Measurements from ENCODE around the gene SUGCT. TPM values are rescaled to one million over a fixed set of nuclear protein-coding genes. Genes with fewer than 3 reads are reported as not detected.

SUGCT gene
- total and polyA plus RNA-seq, 9 of the 15 experiments (the other 6 are each of a cell fraction or from before 2014, with no cell fraction given) = 0.58 to 2.5 (median 1.4) TPM

GRCh38 chr7:40773656-40774055, 638.9 kb downstream of the SUGCT start:
- CTCF ChIA-PET (ENCODE audit: low intra/inter-chr PET ratio) = no interaction called here
- Histone ChIP-seq H3K4me2 (ENCODE audit: insufficient read depth, low read length) (no peak overlapping the region), H3K79me2 (ENCODE audit: control insufficient read depth, insufficient read depth, low read length) (no peaks in the 10 kb centered on the region), H3K27ac (ENCODE audit: extremely low read depth, low read depth, low read length) (no peak overlapping the region), H3K4me1 (replicated peaks in 1 of 2; ENCODE audit: control insufficient read depth in 2 of 2, insufficient read depth in 2 of 2, low read length in 2 of 2) (no peaks in the 10 kb centered on the region), H3K4me3 (no peak overlapping the region), H3K9me3 (replicated peaks; ENCODE audit: control insufficient read depth, insufficient read depth, low read depth, low read length) (no peaks in the 10 kb centered on the region), H4K20me1 (replicated peaks; ENCODE audit: control insufficient read depth, insufficient read depth, low read length) (no peaks in the 10 kb centered on the region), H3K9ac (ENCODE audit: insufficient read depth in 1 of 2, low read depth in 2 of 2, low read length in 2 of 2) (no peak overlapping the region), H3K9me1 (ENCODE audit: control insufficient read depth, insufficient read depth, low read length) (no peaks in the 10 kb centered on the region), H3K27me3 (ENCODE audit: control insufficient read depth in 2 of 2, insufficient read depth in 2 of 2, low read length in 2 of 2) (no peaks in the 10 kb centered on the region), H2AFZ (ENCODE audit: low read depth, low read length) (no peak overlapping the region), H3K36me3 (ENCODE audit: control insufficient read depth, insufficient read depth, low read length) (no peaks in the 10 kb centered on the region)
- POLR2A ChIA-PET = no interaction called here
- no peak for ATAC-seq
- no TSS peak for BruUV-seq (replicated peaks)
- no peak for FAIRE-seq
- 0% methylated on average over 3 of the region's 3 CpGs for WGBS (ENCODE audit: insufficient coverage, low coverage, missing lambda C conversion rate)
- TF ChIP-seq PYGO2 (tag; IDR thresholded peaks at IDR 0.05) (no peak), ZNF766 (CRISPR knock-in tag; conservative IDR thresholded peaks at IDR 0.05) (no peak), ZNF239 (CRISPR knock-in tag; IDR thresholded peaks at IDR 0.05) (no peak), FOXP1 (CRISPR knock-in tag; IDR thresholded peaks at IDR 0.05) (no peak), TCF3 (CRISPR knock-in tag; IDR thresholded peaks at IDR 0.05) (no peak), NFE2L1 (tag; IDR thresholded peaks at IDR 0.05; ENCODE audit: borderline replicate concordance, low read depth) (no peak), JUNB (CRISPR knock-in tag; conservative IDR thresholded peaks at IDR 0.05) (no peak)
- DNase-seq (ENCODE audit: extremely low read depth in 1 of 4, low spot score in 3 of 4) = no peak
- intact Hi-C loops (cut with micrococcal nuclease) (no loop called here), in situ Hi-C loops (cut with MboI) (no loop called here)

GRCh38 chr7:40775877-40776276, 641.1 kb downstream of the SUGCT start:
- in situ Hi-C loops (cut with MboI) = no loop called here
- Histone ChIP-seq H4K20me1 (replicated peaks; ENCODE audit: control insufficient read depth, insufficient read depth, low read length) (no peaks in the 10 kb centered on the region), H3K9me1 (ENCODE audit: control insufficient read depth, insufficient read depth, low read length) (no peaks in the 10 kb centered on the region), H3K27ac (ENCODE audit: extremely low read depth, low read depth, low read length) (no peak overlapping the region), H3K9ac (ENCODE audit: insufficient read depth in 1 of 2, low read depth in 2 of 2, low read length in 2 of 2) (no peak overlapping the region), H3K27me3 (ENCODE audit: control insufficient read depth in 2 of 2, insufficient read depth in 2 of 2, low read length in 2 of 2) (no peaks in the 10 kb centered on the region), H3K79me2 (ENCODE audit: control insufficient read depth, insufficient read depth, low read length) (no peaks in the 10 kb centered on the region), H3K9me3 (replicated peaks; ENCODE audit: control insufficient read depth, insufficient read depth, low read depth, low read length) (no peaks in the 10 kb centered on the region), H3K36me3 (ENCODE audit: control insufficient read depth, insufficient read depth, low read length) (no peaks in the 10 kb centered on the region), H3K4me1 (replicated peaks in 1 of 2; ENCODE audit: control insufficient read depth in 2 of 2, insufficient read depth in 2 of 2, low read length in 2 of 2) (no peaks in the 10 kb centered on the region), H3K4me3 (no peak overlapping the region), H2AFZ (ENCODE audit: low read depth, low read length) (no peak overlapping the region), H3K4me2 (ENCODE audit: insufficient read depth, low read length) (no peak overlapping the region)
- POLR2A ChIA-PET = no interaction called here
- ATAC-seq (no peak), FAIRE-seq (no peak), DNase-seq (ENCODE audit: extremely low read depth in 1 of 4, low spot score in 3 of 4) (no peak)
- no TSS peak for BruUV-seq (replicated peaks)
- WGBS (ENCODE audit: insufficient coverage, low coverage, missing lambda C conversion rate) = 2% methylated on average over 4 of the region's 4 CpGs
- intact Hi-C loops (cut with micrococcal nuclease) = no loop called here
- CTCF ChIA-PET (ENCODE audit: low intra/inter-chr PET ratio) = no interaction called here
- TF ChIP-seq USF1 (CRISPR knock-in tag; IDR thresholded peaks at IDR 0.05) = no peak
- TF ChIP-seq PATZ1 (CRISPR knock-in tag; IDR thresholded peaks at IDR 0.05; ENCODE audit: borderline replicate concordance) = no peak
- no peak for TF ChIP-seq HBP1 (CRISPR knock-in tag; IDR thresholded peaks at IDR 0.05)
- no peak for TF ChIP-seq TBP (optimal IDR thresholded peaks at IDR 0.05; ENCODE audit: low read depth, low read length)
- TF ChIP-seq PHTF2 (CRISPR knock-in tag; IDR thresholded peaks at IDR 0.05) = no peak
- no peak for TF ChIP-seq FOXK1 (CRISPR knock-in tag; IDR thresholded peaks at IDR 0.05; ENCODE audit: borderline replicate concordance)
- no peak for TF ChIP-seq TCF7L2 (IDR thresholded peaks at IDR 0.05; ENCODE audit: low read depth, low read length)

Measured in K562 (cell line).